Neuronal stem cell (in vitro differentiated cells): Measurements from ENCODE around the gene NFYA.

Experiments
- DNase-seq: peaks from one replicate; pipeline ENCODE4 v3.0.0-alpha.2; 2013; ENCODE audit warnings: low spot score
- H2AFZ ChIP-seq: one replicate; pipeline ENCODE4 v1.6.1; 2013; ENCODE audit warnings: mild to moderate bottlenecking, low read length, inconsistent platforms
- H2AK5ac ChIP-seq: 2 replicates; pipeline ENCODE4 v1.6.1; 2013; ENCODE audit warnings: low read depth, mild to moderate bottlenecking, inconsistent platforms, low read length, moderate library complexity, mixed read lengths
- H2BK120ac ChIP-seq: 2 replicates; pipeline ENCODE4 v1.6.1; 2013; ENCODE audit warnings: low read depth, mild to moderate bottlenecking, inconsistent platforms, low read length, moderate library complexity, mixed read lengths
- H2BK12ac ChIP-seq: one replicate; pipeline ENCODE4 v1.6.1; 2013; ENCODE audit warnings: low read length, inconsistent platforms
- H2BK15ac ChIP-seq: 2 replicates; pipeline ENCODE4 v1.6.1; 2013; ENCODE audit warnings: mild to moderate bottlenecking, low read length, inconsistent platforms, mixed read lengths
- H2BK5ac ChIP-seq: one replicate; pipeline ENCODE4 v1.6.1; 2013; ENCODE audit warnings: inconsistent platforms, mild to moderate bottlenecking, low read length, moderate library complexity
- H3K14ac ChIP-seq: one replicate; pipeline ENCODE4 v1.6.1; 2013; ENCODE audit warnings: low read length, inconsistent platforms
- H3K18ac ChIP-seq: 2 replicates; pipeline ENCODE4 v1.6.1; 2013; ENCODE audit warnings: low read length, inconsistent platforms
- H3K23ac ChIP-seq: 2 replicates; pipeline ENCODE4 v1.6.1; 2013; ENCODE audit warnings: low read depth, mild to moderate bottlenecking, mixed read lengths, low read length, inconsistent platforms; ENCODE audit not compliant: poor library complexity
- H3K27ac ChIP-seq: replicated peaks from 3 replicates; pipeline ENCODE4 v1.5.1; 2013; ENCODE audit warnings: low read length, inconsistent platforms
- H3K27me3 ChIP-seq, 3 experiments: 2 replicates each; pipeline ENCODE4 v1.6.1; 2013; ENCODE audit warnings: low read length in 3 of 3, mild to moderate bottlenecking in 2 of 3, inconsistent platforms in 1 of 3, low read depth in 1 of 3, mixed read lengths in 1 of 3, moderate library complexity in 1 of 3; ENCODE audit not compliant: control insufficient read depth in 3 of 3, insufficient read depth in 3 of 3
- H3K36me3 ChIP-seq, 2 donors: replicated peaks in 1 of 2; 2 replicates each; pipeline ENCODE4 v1.6.1; 2013; ENCODE audit warnings: low read length in 2 of 2; ENCODE audit not compliant: control insufficient read depth in 2 of 2, insufficient read depth in 2 of 2
- H3K4ac ChIP-seq: 2 replicates; pipeline ENCODE4 v1.6.1; 2013; ENCODE audit warnings: inconsistent platforms, mild to moderate bottlenecking, low read length, moderate library complexity
- H3K4me1 ChIP-seq, 2 donors: 1 replicate in 1 of 2; 2 replicates in 1 of 2; pipeline ENCODE4 v1.6.1; 2013; ENCODE audit warnings: low read length in 2 of 2, low read depth in 1 of 2; ENCODE audit not compliant: control insufficient read depth in 2 of 2, insufficient read depth in 1 of 2
- H3K4me2 ChIP-seq: one replicate; pipeline ENCODE4 v1.6.1; 2013; ENCODE audit warnings: mild to moderate bottlenecking, low read length, inconsistent platforms; ENCODE audit not compliant: insufficient read depth, poor library complexity, severe bottlenecking
- H3K4me3 ChIP-seq, 2 donors: 2 replicates each; pipeline ENCODE4 v1.5.1; 2013; ENCODE audit warnings: low read length in 2 of 2, mild to moderate bottlenecking in 2 of 2, inconsistent platforms in 1 of 2, moderate library complexity in 1 of 2
- H3K79me1 ChIP-seq: one replicate; pipeline ENCODE4 v1.6.1; 2013; ENCODE audit warnings: low read depth, mild to moderate bottlenecking, inconsistent platforms, low read length, moderate library complexity
- H3K9ac ChIP-seq: one replicate; pipeline ENCODE4 v1.6.1; 2013; ENCODE audit warnings: mild to moderate bottlenecking, low read depth, low read length, inconsistent platforms; ENCODE audit not compliant: poor library complexity
- H3K9me3 ChIP-seq, 2 donors: replicated peaks in 1 of 2; 2 replicates each; pipeline versions ENCODE3 to v1.6.1; 2013; ENCODE audit warnings: low read length in 2 of 2, mild to moderate bottlenecking in 2 of 2, inconsistent platforms in 1 of 2, low read depth in 1 of 2, mixed read lengths in 1 of 2, moderate library complexity in 1 of 2; ENCODE audit not compliant: control insufficient read depth in 2 of 2, insufficient read depth in 1 of 2
- H4K8ac ChIP-seq: one replicate; pipeline ENCODE4 v1.6.1; 2013; ENCODE audit warnings: low read depth, mild to moderate bottlenecking, inconsistent platforms, low read length, moderate library complexity
- H4K91ac ChIP-seq: one replicate; pipeline ENCODE4 v1.6.1; 2013; ENCODE audit warnings: low read length, low read depth, mild to moderate bottlenecking, inconsistent platforms; ENCODE audit not compliant: poor library complexity
- WGBS, 2 donors: extraction: QIAGEN DNeasy Blood & Tissue Kit; methylation state at CpG; one replicate each; pipeline ENCODE4 v1.1.7; 2013; ENCODE audit warnings: missing lambda C conversion rate in 2 of 2, mixed read lengths in 1 of 2; ENCODE audit not compliant: insufficient read length in 2 of 2, insufficient replicate concordance in 1 of 2; ENCODE audit errors: extremely low coverage in 2 of 2; 5-methylcytosine and 5-hydroxymethylcytosine counted together

The NFYA gene

DNA sequence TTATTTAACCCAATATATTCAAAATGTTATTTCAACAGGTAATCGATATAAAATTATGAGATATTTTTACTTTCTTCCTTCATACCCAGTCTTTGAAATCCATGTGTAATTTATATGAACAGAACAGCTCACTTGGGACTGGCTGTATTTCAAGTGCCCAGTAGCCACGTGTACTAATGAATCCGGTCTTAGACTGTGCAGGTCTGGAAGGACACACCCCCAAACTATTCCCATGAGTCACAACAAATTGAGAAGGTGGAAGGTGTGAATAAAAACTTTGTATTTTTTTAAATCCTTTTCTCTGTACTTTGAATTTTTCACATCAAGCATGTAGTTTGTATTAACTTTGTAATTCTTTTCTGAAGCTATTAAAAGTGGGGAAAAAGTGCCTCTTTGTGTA, 36.6 kb upstream of the NFYA start:
- H4K91ac ChIP-seq = no peak overlapping the region
- H3K23ac ChIP-seq = no peak overlapping the region
- H2AFZ ChIP-seq = no peak overlapping the region
- H3K36me3 ChIP-seq = no peaks in the 10 kb centered on the region
- H3K18ac ChIP-seq = no peak overlapping the region
- H3K27ac ChIP-seq = no peak overlapping the region
- H3K9me3 ChIP-seq = no peaks in the 10 kb centered on the region
- H2BK5ac ChIP-seq = no peak overlapping the region
- H2BK15ac ChIP-seq = no peak overlapping the region
- no peak overlapping the region for H2BK120ac ChIP-seq
- H4K8ac ChIP-seq = no peak overlapping the region
- no peak overlapping the region for H3K9ac ChIP-seq
- no peak overlapping the region for H2AK5ac ChIP-seq
- H3K4ac ChIP-seq = no peak overlapping the region
- peaks cover 0 to 2% of the 10 kb centered on the region in 2 donors for H3K4me1 ChIP-seq
- no peak for DNase-seq
- no peak overlapping the region for H2BK12ac ChIP-seq
- WGBS, 2 donors = no CpG with 5 or more reads among the region's 3 CpGs
- peaks cover 0 to 2% (median 0%) of the 10 kb centered on the region in 3 experiments for H3K27me3 ChIP-seq
- H3K79me1 ChIP-seq = no peaks in the 10 kb centered on the region
- H3K4me2 ChIP-seq = no peak overlapping the region
- no peak overlapping the region for H3K4me3 ChIP-seq
- H3K14ac ChIP-seq = no peak overlapping the region

GRCh38 chr6:41036601-41037000, 36.2 kb upstream of the NFYA start:
- no peak overlapping the region for H2AK5ac ChIP-seq
- no peak overlapping the region for H3K9ac ChIP-seq
- no peak overlapping the region for H3K4me2 ChIP-seq

GRCh38 chr6:41037107-41037900, 35.5 kb upstream of the NFYA start:
- no peak overlapping the region for H2BK15ac ChIP-seq
- H4K8ac ChIP-seq = no peak overlapping the region
- H2BK12ac ChIP-seq = no peak overlapping the region
- H3K9ac ChIP-seq = no peak overlapping the region
- H2BK5ac ChIP-seq = no peak overlapping the region
- H3K18ac ChIP-seq = no peak overlapping the region
- H3K4ac ChIP-seq = no peak overlapping the region
- H2AFZ ChIP-seq = no peak overlapping the region
- no peak overlapping the region for H2BK120ac ChIP-seq
- H2AK5ac ChIP-seq = no peak overlapping the region
- H3K23ac ChIP-seq = no peak overlapping the region
- H3K14ac ChIP-seq = no peak overlapping the region
- DNase-seq = no peak
- H4K91ac ChIP-seq = no peak overlapping the region
- no peak overlapping the region for H3K4me2 ChIP-seq
- no CpG with 5 or more reads among the region's 13 CpGs for WGBS, 2 donors
- no peaks in the 10 kb centered on the region for H3K9me3 ChIP-seq
- peaks cover 0 to 2% of the 10 kb centered on the region in 2 donors for H3K4me1 ChIP-seq
- H3K27me3 ChIP-seq = peaks cover 0 to 2% (median 0%) of the 10 kb centered on the region in 3 experiments
- H3K36me3 ChIP-seq = no peaks in the 10 kb centered on the region
- H3K79me1 ChIP-seq = no peaks in the 10 kb centered on the region
- no peak overlapping the region for H3K27ac ChIP-seq
- no peak overlapping the region for H3K4me3 ChIP-seq

More at GRCh38 chr6:41036601-41037000, 36.2 kb upstream of the NFYA start:
- DNase-seq = no peak
- Histone ChIP-seq H3K4me1 (peaks cover 0 to 2% of the 10 kb centered on the region in 2 donors), H3K36me3 (no peaks in the 10 kb centered on the region), H2BK12ac (no peak overlapping the region), H3K4me3 (no peak overlapping the region), H2AFZ (no peak overlapping the region), H3K23ac (no peak overlapping the region), H3K18ac (no peak overlapping the region), H3K9me3 (no peaks in the 10 kb centered on the region), H3K79me1 (no peaks in the 10 kb centered on the region), H2BK120ac (no peak overlapping the region), H3K14ac (no peak overlapping the region), H2BK5ac (no peak overlapping the region), H4K8ac (no peak overlapping the region), H4K91ac (no peak overlapping the region), H3K27ac (no peak overlapping the region), H2BK15ac (no peak overlapping the region), H3K4ac (no peak overlapping the region), H3K27me3 (peaks cover 0 to 2% (median 0%) of the 10 kb centered on the region in 3 experiments)
- WGBS, 2 donors = no CpG with 5 or more reads among the region's 2 CpGs

GRCh38 chr6:41038205-41038604, 34.6 kb upstream of the NFYA start:
- H3K4me3 ChIP-seq = no peak overlapping the region
- no peak overlapping the region for H2BK12ac ChIP-seq
- no peak overlapping the region for H3K18ac ChIP-seq
- no peak overlapping the region for H2BK120ac ChIP-seq
- no peaks in the 10 kb centered on the region for H3K79me1 ChIP-seq
- no peak overlapping the region for H3K4ac ChIP-seq
- no peak overlapping the region for H3K27ac ChIP-seq
- peaks cover 0 to 2% of the 10 kb centered on the region in 2 donors for H3K4me1 ChIP-seq
- no peak overlapping the region for H3K14ac ChIP-seq
- WGBS, 2 donors = no CpG with 5 or more reads among the region's 3 CpGs
- peaks cover 0 to 1% (median 0%) of the 10 kb centered on the region in 3 experiments for H3K27me3 ChIP-seq
- no peak for DNase-seq
- no peak overlapping the region for H2BK15ac ChIP-seq
- H2AK5ac ChIP-seq = no peak overlapping the region
- no peak overlapping the region for H3K9ac ChIP-seq
- H3K4me2 ChIP-seq = no peak overlapping the region
- no peaks in the 10 kb centered on the region for H3K9me3 ChIP-seq
- no peak overlapping the region for H3K23ac ChIP-seq
- no peak overlapping the region for H2AFZ ChIP-seq
- no peak overlapping the region for H4K91ac ChIP-seq
- H4K8ac ChIP-seq = no peak overlapping the region
- H3K36me3 ChIP-seq = no peaks in the 10 kb centered on the region
- H2BK5ac ChIP-seq = no peak overlapping the region
